ENCODE data around the gene POGLUT3.

The POGLUT3 gene

GRCh38 chr11:108498816-108499408 lies 728 bp upstream of the POGLUT3 start:
- no peak for DNase-seq

- peak; percentile 99 for DNase-seq
These were observed 703 bp downstream of the POGLUT3 start for GRCh38 chr11:108497317-108498045.

- DNase-seq: no peak
These were observed 1.4 kb downstream of the POGLUT3 start for GRCh38 chr11:108496643-108497256.

GRCh38 chr11:108495326-108495725 lies 2.9 kb downstream of the POGLUT3 start:
- DNase-seq: no peak

- DNase-seq: no peak
These were observed 4.0 kb downstream of the POGLUT3 start for GRCh38 chr11:108494182-108494581.

GRCh38 chr11:108491936-108492335 lies 6.2 kb downstream of the POGLUT3 start:
- DNase-seq: no peak

- no peak for DNase-seq
These were observed 11.4 kb downstream of the POGLUT3 start for GRCh38 chr11:108486828-108487227.

GRCh38 chr11:108486331-108486730 lies 11.9 kb downstream of the POGLUT3 start:
- no peak for DNase-seq

GRCh38 chr11:108483163-108483562 lies 15.0 kb downstream of the POGLUT3 start:
- no peak for DNase-seq

GRCh38 chr11:108474664-108475463 lies 23.3 kb downstream of the POGLUT3 start:
- no peak for DNase-seq

GRCh38 chr11:108472681-108473080 lies 25.5 kb downstream of the POGLUT3 start:
- DNase-seq: no peak

- peak; percentile 69 for DNase-seq
These were observed 29.7 kb downstream of the POGLUT3 start for GRCh38 chr11:108468478-108468864.

- DNase-seq: peak; percentile 92
These were observed 30.9 kb downstream of the POGLUT3 start, which contains the start of gene C11orf65 for GRCh38 chr11:108467091-108467823. Gene C11orf65 (minus strand): TSS chr11:108467529. CDS start chr11:108461559, 5,970 bp downstream.

GRCh38 chr11:108466405-108466804 lies 31.8 kb downstream of the POGLUT3 start:
- no peak for DNase-seq

GRCh38 chr11:108453207-108453835 lies 44.9 kb downstream of the POGLUT3 start:
- no peak for DNase-seq

Measured in MV-4-11 (cell line).